GM12891 (cell line): Measurements from ENCODE around the gene GALNT13.

Source experiments
- POLR2A ChIP-seq: IDR thresholded peaks from 2 replicates; pipeline ENCODE4 v1.6.1; 2011; ENCODE audit warnings: low read depth, low read length, control low read depth
- POLR2AphosphoS5 ChIP-seq: IDR thresholded peaks from 2 replicates; pipeline ENCODE4 v1.6.1; 2011; ENCODE audit warnings: low read depth, low read length, control low read depth

- no peak for TF ChIP-seq POLR2A
- no peak for TF ChIP-seq POLR2AphosphoS5
Observed at GRCh38 chr2:154392256-154392655, 520.5 kb downstream of the GALNT13 start.
